Fibroblast of the aortic adventitia (primary cell): ENCODE data around the gene PDE1C. TPM values are rescaled to one million over a fixed set of nuclear protein-coding genes. Genes with fewer than 3 reads are reported as not detected.

ENCODE experiments used
- DNase-seq: peaks from one replicate; pipeline ENCODE4 v3.0.0-alpha.2; 2010; ENCODE audit warnings: low read depth
- H3K4me3 ChIP-seq: 2 replicates; pipeline ENCODE4 v1.5.1; 2011; ENCODE audit warnings: low read depth, mild to moderate bottlenecking, control low read depth, low read length, moderate library complexity
- total RNA-seq: library from RNA; depleted of rRNA; stranded (reverse); fragments of >200 nt; gene quantifications from 2 replicates; pipeline ENCODE4 v1.2.3, GENCODE V29; 2012; ENCODE audit warnings: low replicate concordance
- TF ChIP-seq, protein P1 (sequence below): IDR thresholded peaks from 2 replicates; pipeline ENCODE4 v1.5.1; 2011; ENCODE audit warnings: mild to moderate bottlenecking, low read length, control low read depth, inconsistent platforms; ENCODE audit not compliant: insufficient read depth

PDE1C gene
- total RNA-seq, 1 donor, result 7.4 TPM

DNA sequence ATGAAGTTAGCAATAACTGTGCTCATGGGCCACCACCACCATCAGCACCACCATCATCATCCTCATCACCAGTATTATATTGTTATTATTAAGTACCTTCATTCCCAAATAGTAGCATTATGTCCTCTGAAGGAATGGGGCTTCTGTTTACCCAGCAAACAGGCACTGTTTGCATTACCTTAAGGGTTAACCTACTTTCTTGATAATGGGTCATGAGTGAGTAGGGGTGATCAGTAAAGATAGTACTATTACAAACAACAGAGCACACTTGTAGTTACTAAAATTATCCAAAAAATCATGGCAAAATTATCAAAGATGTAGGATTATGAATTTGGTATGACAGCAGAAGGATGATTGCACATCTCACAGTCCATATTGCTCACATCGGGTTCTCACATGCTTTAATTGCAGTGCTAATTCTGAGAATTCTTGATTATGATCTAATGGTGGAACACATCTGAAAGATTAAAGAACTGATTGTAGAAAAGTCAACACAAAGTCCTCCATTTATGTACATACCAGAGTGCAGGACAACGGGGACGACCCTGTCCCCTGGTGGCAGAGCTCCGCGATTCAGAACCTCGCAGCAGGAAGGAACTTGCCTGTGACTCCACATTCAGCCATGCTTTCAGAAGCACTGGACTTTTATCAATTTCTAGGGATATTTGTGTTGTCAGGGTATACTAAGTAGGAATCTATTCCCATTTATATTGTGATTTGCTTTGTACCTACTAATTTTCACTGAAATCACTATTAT is 31.0 kb downstream of the PDE1C start:
- H3K4me3 ChIP-seq, result no peak overlapping the region
- DNase-seq, result no peak
- TF ChIP-seq, protein P1, sequence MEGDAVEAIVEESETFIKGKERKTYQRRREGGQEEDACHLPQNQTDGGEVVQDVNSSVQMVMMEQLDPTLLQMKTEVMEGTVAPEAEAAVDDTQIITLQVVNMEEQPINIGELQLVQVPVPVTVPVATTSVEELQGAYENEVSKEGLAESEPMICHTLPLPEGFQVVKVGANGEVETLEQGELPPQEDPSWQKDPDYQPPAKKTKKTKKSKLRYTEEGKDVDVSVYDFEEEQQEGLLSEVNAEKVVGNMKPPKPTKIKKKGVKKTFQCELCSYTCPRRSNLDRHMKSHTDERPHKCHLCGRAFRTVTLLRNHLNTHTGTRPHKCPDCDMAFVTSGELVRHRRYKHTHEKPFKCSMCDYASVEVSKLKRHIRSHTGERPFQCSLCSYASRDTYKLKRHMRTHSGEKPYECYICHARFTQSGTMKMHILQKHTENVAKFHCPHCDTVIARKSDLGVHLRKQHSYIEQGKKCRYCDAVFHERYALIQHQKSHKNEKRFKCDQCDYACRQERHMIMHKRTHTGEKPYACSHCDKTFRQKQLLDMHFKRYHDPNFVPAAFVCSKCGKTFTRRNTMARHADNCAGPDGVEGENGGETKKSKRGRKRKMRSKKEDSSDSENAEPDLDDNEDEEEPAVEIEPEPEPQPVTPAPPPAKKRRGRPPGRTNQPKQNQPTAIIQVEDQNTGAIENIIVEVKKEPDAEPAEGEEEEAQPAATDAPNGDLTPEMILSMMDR, result no peak

- TF ChIP-seq, protein P1, result no peak
- H3K4me3 ChIP-seq, result no peak overlapping the region
- DNase-seq, result no peak
Measured at GRCh38 chr7:32037650-32038198, 32.5 kb downstream of the PDE1C start.

DNA sequence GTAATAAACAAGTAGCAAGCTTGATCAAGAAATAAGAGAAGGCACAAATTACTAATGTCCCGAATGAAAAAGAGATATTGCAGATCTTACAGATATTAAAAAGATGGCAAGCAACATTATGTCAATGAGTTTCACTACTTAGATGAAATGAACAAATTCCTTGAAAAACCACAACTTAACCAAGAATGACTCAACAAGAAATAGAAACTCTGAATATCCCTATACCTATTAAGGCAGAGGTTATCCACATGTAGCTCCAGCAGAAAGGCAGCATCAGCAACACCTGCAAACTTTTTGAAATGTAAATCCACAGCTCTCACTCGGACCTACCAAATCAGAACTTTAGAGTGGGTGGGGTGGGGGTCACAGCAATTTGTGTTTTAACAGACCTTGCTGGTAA is 33.6 kb downstream of the PDE1C start:
- TF ChIP-seq, protein P1, result no peak

DNA sequence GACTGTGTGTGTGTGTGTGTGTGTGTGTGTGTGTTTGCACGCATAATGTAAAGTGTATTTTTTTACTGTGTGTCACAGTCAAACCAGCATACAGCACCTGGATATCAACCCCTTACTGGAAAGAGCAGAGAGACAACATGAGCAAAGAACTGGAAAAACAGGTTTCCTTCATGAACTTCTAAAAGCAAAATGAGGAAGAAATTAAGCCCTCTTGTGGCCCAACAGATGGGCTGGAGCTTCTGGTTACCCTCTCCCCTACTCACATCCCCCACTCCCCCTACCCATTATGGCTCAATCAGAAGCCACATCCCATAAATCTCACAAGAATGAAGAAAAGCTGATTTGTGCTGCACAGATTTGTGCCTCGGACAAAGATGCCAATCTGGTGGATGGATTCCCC is 36.2 kb downstream of the PDE1C start:
- TF ChIP-seq, protein P1, result no peak
- DNase-seq, result no peak
- no peak overlapping the region for H3K4me3 ChIP-seq

More for the DNA sequence above, 33.6 kb downstream of the PDE1C start:
- H3K4me3 ChIP-seq, result no peak overlapping the region
- DNase-seq, result peak; percentile 15

DNA sequence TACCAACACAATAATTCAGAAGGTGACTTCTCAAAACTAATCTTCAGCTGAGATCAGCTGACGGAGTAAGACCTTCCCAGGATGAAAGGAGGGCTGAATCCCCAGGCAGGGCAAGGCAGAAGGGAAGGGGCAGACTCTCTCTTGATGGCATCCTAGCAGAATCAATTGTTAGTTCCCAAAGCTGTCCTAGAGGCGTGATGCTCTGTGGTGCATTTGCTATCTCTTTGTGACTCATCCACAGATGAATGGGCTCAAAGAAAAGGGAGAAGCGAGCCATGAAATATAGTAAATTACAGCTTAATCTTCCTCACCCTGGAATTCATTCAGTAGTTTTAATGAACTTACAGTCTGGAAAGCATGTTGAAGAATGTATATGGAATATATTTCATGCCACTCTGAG is 37.2 kb downstream of the PDE1C start:
- no peak overlapping the region for H3K4me3 ChIP-seq
- TF ChIP-seq, protein P1, result no peak
- no peak for DNase-seq

- DNase-seq, result no peak
- TF ChIP-seq, protein P1, result no peak
- H3K4me3 ChIP-seq, result no peak overlapping the region
Measured at GRCh38 chr7:32032211-32032610, 38.0 kb downstream of the PDE1C start.
